ENCODE data around the gene PLEKHG4B. TPM values are rescaled to one million over a fixed set of nuclear protein-coding genes. Genes with fewer than 3 reads are reported as not detected.

PLEKHG4B gene
- total RNA-seq, 4 donors from 2014 or later: 0.18 to 2.5 (median 0.19) TPM; not detected in 1

- H3K27me3 ChIP-seq: no peaks in the 10 kb centered on the region
- no peaks in the 10 kb centered on the region for H3K36me3 ChIP-seq
- H3K4me3 ChIP-seq: no peak overlapping the region
- H3K9me3 ChIP-seq: no peaks in the 10 kb centered on the region
- no peak for DNase-seq
- no peaks in the 10 kb centered on the region for H3K4me1 ChIP-seq
- TF ChIP-seq, protein P1, sequence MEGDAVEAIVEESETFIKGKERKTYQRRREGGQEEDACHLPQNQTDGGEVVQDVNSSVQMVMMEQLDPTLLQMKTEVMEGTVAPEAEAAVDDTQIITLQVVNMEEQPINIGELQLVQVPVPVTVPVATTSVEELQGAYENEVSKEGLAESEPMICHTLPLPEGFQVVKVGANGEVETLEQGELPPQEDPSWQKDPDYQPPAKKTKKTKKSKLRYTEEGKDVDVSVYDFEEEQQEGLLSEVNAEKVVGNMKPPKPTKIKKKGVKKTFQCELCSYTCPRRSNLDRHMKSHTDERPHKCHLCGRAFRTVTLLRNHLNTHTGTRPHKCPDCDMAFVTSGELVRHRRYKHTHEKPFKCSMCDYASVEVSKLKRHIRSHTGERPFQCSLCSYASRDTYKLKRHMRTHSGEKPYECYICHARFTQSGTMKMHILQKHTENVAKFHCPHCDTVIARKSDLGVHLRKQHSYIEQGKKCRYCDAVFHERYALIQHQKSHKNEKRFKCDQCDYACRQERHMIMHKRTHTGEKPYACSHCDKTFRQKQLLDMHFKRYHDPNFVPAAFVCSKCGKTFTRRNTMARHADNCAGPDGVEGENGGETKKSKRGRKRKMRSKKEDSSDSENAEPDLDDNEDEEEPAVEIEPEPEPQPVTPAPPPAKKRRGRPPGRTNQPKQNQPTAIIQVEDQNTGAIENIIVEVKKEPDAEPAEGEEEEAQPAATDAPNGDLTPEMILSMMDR (IDR thresholded peaks at IDR 0.05): no peak
- no peak for TF ChIP-seq POLR2A (IDR thresholded peaks at IDR 0.05)
- no peak overlapping the region for H3K27ac ChIP-seq
Measured at GRCh38 chr5:107526-107925, 15.6 kb downstream of the PLEKHG4B start.

GRCh38 chr5:109826-110225, 17.9 kb downstream of the PLEKHG4B start:
- no peaks in the 10 kb centered on the region for H3K4me1 ChIP-seq
- H3K4me3 ChIP-seq: no peak overlapping the region
- no peak overlapping the region for H3K27ac ChIP-seq
- no peaks in the 10 kb centered on the region for H3K27me3 ChIP-seq
- no peak for DNase-seq
- no peak for TF ChIP-seq POLR2A (IDR thresholded peaks at IDR 0.05)
- TF ChIP-seq, protein P1 (IDR thresholded peaks at IDR 0.05): no peak
- H3K9me3 ChIP-seq: no peaks in the 10 kb centered on the region
- H3K36me3 ChIP-seq: no peaks in the 10 kb centered on the region

DNA sequence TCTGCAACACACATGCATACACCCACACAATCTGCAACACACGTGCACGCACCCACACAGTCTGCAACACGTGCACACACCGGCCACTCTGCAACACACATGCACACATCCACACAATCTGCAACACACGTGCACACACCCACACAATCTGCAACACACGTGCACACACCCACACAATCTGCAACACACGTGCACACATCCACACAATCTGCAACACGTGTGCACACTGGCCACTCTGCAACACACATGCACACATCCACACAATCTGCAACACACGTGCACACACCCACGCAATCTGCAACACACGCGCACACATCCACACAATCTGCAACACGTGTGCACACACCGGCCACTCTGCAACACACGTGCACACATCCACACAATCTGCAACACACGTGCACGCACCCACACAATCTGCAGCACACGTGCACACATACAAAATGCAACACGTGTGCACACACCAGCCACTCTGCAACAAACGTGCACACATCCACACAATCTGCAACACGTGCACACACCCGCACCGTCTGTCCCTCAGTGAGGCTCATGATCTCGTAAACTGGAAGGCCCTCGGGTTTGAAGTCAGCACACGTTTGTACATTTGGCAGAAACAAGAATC, 18.4 kb downstream of the PLEKHG4B start:
- no peaks in the 10 kb centered on the region for H3K27me3 ChIP-seq
- TF ChIP-seq, protein P1 (IDR thresholded peaks at IDR 0.05): no peak
- TF ChIP-seq POLR2A (IDR thresholded peaks at IDR 0.05): no peak
- no peaks in the 10 kb centered on the region for H3K36me3 ChIP-seq
- H3K4me3 ChIP-seq: no peak overlapping the region
- no peak for DNase-seq
- no peak overlapping the region for H3K27ac ChIP-seq
- H3K9me3 ChIP-seq: no peaks in the 10 kb centered on the region
- H3K4me1 ChIP-seq: no peaks in the 10 kb centered on the region

GRCh38 chr5:111171-111570, 19.2 kb downstream of the PLEKHG4B start:
- H3K9me3 ChIP-seq: no peaks in the 10 kb centered on the region
- no peak for DNase-seq
- no peak for TF ChIP-seq POLR2A (IDR thresholded peaks at IDR 0.05)
- TF ChIP-seq, protein P1 (IDR thresholded peaks at IDR 0.05): no peak

GRCh38 chr5:119486-120097, 27.6 kb downstream of the PLEKHG4B start:
- Histone ChIP-seq H3K27ac (no peak overlapping the region), H3K4me1 (no peaks in the 10 kb centered on the region), H3K36me3 (no peaks in the 10 kb centered on the region), H3K9me3 (peaks cover 0 to 6% (median 0%) of the 10 kb centered on the region in 4 donors), H3K27me3 (no peaks in the 10 kb centered on the region), H3K4me3 (no peak overlapping the region)
- TF ChIP-seq, protein P1 (IDR thresholded peaks at IDR 0.05): no peak
- TF ChIP-seq POLR2A (IDR thresholded peaks at IDR 0.05): no peak
- DNase-seq: no peak

More at GRCh38 chr5:111171-111570, 19.2 kb downstream of the PLEKHG4B start:
- Histone ChIP-seq H3K27ac (no peak overlapping the region), H3K4me3 (no peak overlapping the region), H3K36me3 (no peaks in the 10 kb centered on the region), H3K27me3 (no peaks in the 10 kb centered on the region), H3K4me1 (no peaks in the 10 kb centered on the region)
